OCI-LY3 (cell line): ENCODE measurements around the gene HS6ST2.

Experiments used
- H2AFZ ChIP-seq: fragments of 200-600, 300-600 bp; shearing (Covaris generic); 2 replicates; pipeline ENCODE4 v1.6.0; 2014; ENCODE audit warnings: antibody characterized with exemption, low read depth, low read length
- H3K27ac ChIP-seq: fragments of 200-600, 300-600 bp; sonication (generic); 2 replicates; pipeline ENCODE4 v1.5.1; 2014; ENCODE audit warnings: mild to moderate bottlenecking, low read length, moderate library complexity, mixed read lengths
- H3K27me3 ChIP-seq: fragments of 200-600, 300-600 bp; sonication (generic); 2 replicates; pipeline ENCODE4 v1.6.1; 2014; ENCODE audit warnings: low read depth, low read length, mixed read lengths
- H3K36me3 ChIP-seq: fragments of 200-600, 300-600 bp; sonication (generic); replicated peaks from 2 replicates; pipeline ENCODE3; 2014; ENCODE audit warnings: low read depth, low read length, mixed read lengths
- H3K4me1 ChIP-seq: fragments of 300-600, 200-600 bp; sonication (generic); 2 replicates; pipeline ENCODE4 v1.6.1; 2014; ENCODE audit warnings: low read length, mixed read lengths
- H3K4me2 ChIP-seq: fragments of 200-600, 300-600 bp; sonication (generic); 2 replicates; pipeline ENCODE4 v1.6.1; 2014; ENCODE audit warnings: low read length, mixed read lengths
- H3K4me3 ChIP-seq: fragments of 300-600, 200-600 bp; sonication (generic); 2 replicates; pipeline ENCODE4 v1.5.1; 2014; ENCODE audit warnings: antibody characterized with exemption, mild to moderate bottlenecking, low read length, moderate library complexity
- H3K79me2 ChIP-seq: fragments of 300-600, 200-600 bp; shearing (Covaris generic); 2 replicates; pipeline ENCODE4 v1.6.1; 2014; ENCODE audit warnings: mild to moderate bottlenecking, low read length, mixed read lengths
- H3K9ac ChIP-seq: fragments of 300-600, 200-600 bp; shearing (Covaris generic); 2 replicates; pipeline ENCODE4 v1.6.0; 2014; ENCODE audit warnings: mild to moderate bottlenecking, low read length, moderate library complexity
- H3K9me3 ChIP-seq: fragments of 200-600, 300-600 bp; shearing (Covaris generic); 2 replicates; pipeline ENCODE4 v1.6.1; 2014; ENCODE audit warnings: low read length, mixed read lengths; ENCODE audit not compliant: insufficient read depth
- H4K20me1 ChIP-seq: fragments of 200-600, 300-600 bp; sonication (generic); 2 replicates; pipeline ENCODE4 v1.6.1; 2016; ENCODE audit warnings: low read length, mixed read lengths; ENCODE audit not compliant: insufficient read depth
- EZH2phosphoT487 ChIP-seq: fragments of 200-600 bp; shearing (Covaris generic); IDR thresholded peaks from 2 replicates; pipeline ENCODE4 v1.6.1; 2018; ENCODE audit warnings: antibody characterized with exemption, mixed run types, low read depth
- TF ChIP-seq, protein P1 (sequence below): fragments of 200-600, 300-600 bp; sonication (generic); IDR thresholded peaks from 2 replicates; pipeline ENCODE4 v1.5.1; 2014; ENCODE audit warnings: antibody characterized with exemption, low read length, low read depth

HS6ST2 gene

DNA sequence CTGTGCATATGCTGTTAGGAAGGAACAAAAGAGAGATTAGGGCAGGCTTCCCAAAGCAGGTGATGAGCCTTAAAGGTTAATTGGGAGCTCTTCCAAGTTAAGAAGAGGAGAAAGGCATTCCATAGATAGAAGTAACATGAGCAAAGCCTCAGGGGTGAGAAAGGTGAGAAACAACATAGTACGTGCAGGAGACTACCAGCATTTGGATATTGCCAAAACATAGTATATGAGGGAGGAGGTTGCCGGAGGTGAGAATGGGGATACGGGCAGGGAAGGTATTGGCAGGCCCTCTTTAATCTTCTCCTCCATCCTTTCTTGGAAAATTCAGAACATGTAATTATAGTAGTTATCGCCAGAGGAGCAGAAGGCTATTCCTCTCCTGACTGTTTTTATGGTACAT, 373.5 kb downstream of the HS6ST2 start:
- H3K36me3 ChIP-seq = no peaks in the 10 kb centered on the region
- no peaks in the 10 kb centered on the region for H3K4me1 ChIP-seq
- H3K27ac ChIP-seq = no peak overlapping the region
- no peak overlapping the region for H3K4me2 ChIP-seq
- H3K27me3 ChIP-seq = no peaks in the 10 kb centered on the region
- no peaks in the 10 kb centered on the region for H4K20me1 ChIP-seq
- H2AFZ ChIP-seq = no peak overlapping the region
- H3K9me3 ChIP-seq = no peaks in the 10 kb centered on the region
- no peak overlapping the region for H3K9ac ChIP-seq
- H3K79me2 ChIP-seq = no peaks in the 10 kb centered on the region
- TF ChIP-seq, protein P1, sequence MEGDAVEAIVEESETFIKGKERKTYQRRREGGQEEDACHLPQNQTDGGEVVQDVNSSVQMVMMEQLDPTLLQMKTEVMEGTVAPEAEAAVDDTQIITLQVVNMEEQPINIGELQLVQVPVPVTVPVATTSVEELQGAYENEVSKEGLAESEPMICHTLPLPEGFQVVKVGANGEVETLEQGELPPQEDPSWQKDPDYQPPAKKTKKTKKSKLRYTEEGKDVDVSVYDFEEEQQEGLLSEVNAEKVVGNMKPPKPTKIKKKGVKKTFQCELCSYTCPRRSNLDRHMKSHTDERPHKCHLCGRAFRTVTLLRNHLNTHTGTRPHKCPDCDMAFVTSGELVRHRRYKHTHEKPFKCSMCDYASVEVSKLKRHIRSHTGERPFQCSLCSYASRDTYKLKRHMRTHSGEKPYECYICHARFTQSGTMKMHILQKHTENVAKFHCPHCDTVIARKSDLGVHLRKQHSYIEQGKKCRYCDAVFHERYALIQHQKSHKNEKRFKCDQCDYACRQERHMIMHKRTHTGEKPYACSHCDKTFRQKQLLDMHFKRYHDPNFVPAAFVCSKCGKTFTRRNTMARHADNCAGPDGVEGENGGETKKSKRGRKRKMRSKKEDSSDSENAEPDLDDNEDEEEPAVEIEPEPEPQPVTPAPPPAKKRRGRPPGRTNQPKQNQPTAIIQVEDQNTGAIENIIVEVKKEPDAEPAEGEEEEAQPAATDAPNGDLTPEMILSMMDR = no peak
- no peak for TF ChIP-seq EZH2phosphoT487
- no peak overlapping the region for H3K4me3 ChIP-seq

DNA sequence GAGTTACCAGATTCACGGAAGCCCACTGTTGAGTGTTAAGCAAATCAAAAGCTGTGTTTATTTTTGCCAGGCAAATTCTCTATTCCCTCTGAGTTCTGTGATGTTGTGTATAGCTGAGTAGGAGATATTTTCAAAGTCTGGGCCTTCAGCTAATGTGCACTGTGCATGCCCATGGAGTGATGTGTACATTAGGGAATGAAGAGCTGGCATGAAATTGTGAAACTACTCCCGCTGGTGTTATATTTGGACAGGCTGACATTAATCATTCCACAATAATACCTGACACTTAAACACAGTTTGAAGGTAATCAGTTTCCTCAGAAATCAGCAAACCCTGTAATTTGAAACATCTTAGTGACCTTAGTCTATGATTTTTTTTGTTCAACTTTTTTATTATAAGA, 381.5 kb downstream of the HS6ST2 start:
- no peaks in the 10 kb centered on the region for H3K4me1 ChIP-seq
- no peaks in the 10 kb centered on the region for H3K79me2 ChIP-seq
- H3K27me3 ChIP-seq = no peaks in the 10 kb centered on the region
- H3K36me3 ChIP-seq = no peaks in the 10 kb centered on the region
- no peak overlapping the region for H3K27ac ChIP-seq
- H3K9me3 ChIP-seq = no peaks in the 10 kb centered on the region
- H3K4me3 ChIP-seq = no peak overlapping the region
- no peak overlapping the region for H3K9ac ChIP-seq
- H4K20me1 ChIP-seq = no peaks in the 10 kb centered on the region
- H2AFZ ChIP-seq = no peak overlapping the region
- no peak overlapping the region for H3K4me2 ChIP-seq
- TF ChIP-seq, protein P1 = no peak
- TF ChIP-seq EZH2phosphoT487 = no peak
